GM21390 (cell line): Measurements from ENCODE around the gene ERN1.

Experiments
- ATAC-seq: cut with Tn5 transposase; IDR thresholded peaks from one replicate; pipeline ENCODE4 v1.9.1; 2021; ENCODE audit not compliant: unreplicated experiment

ERN1 gene

DNA sequence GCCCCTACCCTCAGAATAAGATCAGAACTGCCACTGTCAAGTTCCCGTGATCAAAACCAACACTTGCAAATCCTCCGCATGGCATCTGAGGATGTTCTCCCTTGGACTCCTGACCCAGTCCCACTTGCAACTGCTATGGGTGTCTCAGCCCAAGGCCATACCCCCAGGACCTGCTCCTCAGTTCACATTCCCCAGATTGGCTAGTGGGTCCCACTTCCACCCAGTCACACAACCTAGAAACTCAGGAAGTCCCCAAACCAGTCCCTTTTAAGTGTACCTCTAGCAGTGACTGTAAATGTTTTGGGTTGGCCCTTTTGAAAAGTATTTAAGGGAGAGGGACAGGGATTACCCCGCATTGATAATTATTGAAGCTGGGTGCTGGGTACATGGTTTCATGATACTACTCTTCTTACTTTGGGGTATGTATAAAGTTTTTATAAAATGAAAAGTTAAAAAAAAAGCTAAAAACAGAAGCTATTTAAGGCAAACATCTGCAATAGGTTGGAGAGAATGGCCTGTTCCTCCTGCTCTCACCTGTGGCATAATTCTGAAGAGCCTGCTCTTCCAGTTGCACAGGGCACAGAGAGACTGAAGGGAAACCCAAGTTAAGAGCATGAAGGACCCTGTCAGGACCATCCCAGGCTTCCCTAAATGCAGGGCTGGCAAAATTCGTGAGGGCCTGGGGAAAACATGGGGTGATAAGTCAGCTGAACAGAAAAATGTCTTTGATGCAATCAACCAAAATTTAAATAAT, 42.5 kb downstream of the ERN1 start:
- no peak for ATAC-seq

DNA sequence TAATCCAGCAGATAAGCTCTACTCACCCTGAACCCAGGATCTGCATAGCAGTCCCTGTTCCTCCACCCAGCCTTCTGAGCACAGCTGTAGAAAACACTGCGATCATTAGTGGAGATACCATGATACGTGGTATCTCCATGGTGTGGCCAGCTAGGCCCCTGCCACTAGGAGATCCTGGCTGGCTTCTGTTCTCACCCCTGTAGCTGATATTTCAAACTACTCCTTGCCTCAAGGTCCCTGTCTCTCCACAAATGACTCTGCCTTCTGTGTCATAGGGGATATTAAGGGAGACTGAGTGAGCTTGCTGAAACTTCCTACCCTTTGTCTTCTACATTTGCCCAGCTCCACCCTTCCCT, 44.3 kb downstream of the ERN1 start:
- ATAC-seq: no peak

DNA sequence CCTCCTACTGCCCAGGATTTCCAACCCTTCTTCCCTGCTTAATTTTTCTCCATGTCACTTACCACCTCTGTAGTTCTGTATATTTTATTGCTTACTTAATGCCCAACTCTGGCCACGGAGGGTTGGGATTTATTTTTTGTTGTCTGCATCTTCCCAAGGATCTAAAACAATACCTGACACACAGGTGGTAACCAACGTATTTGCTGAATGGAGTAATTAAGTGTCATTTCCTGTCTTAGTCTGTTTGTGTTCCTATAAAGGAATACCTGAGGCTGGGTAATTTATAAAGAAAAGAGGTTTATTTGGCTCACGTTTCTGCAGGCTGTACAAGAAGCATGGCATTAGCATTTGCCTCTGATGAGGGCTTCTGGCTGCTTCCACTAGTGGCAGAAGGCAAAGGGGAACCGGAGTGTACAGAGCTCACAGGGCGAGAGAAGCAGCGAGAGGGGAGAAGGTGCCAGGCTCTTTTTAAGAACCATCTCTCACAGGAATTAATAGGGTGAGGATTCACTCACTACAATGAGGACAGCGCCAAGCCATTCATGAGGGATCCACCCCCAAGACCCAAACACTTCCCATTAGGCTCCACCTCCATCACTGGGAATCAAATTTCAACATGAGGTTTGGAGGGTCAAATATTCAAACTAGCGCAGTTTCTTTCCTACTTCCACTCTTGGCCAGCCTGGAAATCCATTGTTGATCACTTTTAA, 44.8 kb downstream of the ERN1 start:
- no peak for ATAC-seq

DNA sequence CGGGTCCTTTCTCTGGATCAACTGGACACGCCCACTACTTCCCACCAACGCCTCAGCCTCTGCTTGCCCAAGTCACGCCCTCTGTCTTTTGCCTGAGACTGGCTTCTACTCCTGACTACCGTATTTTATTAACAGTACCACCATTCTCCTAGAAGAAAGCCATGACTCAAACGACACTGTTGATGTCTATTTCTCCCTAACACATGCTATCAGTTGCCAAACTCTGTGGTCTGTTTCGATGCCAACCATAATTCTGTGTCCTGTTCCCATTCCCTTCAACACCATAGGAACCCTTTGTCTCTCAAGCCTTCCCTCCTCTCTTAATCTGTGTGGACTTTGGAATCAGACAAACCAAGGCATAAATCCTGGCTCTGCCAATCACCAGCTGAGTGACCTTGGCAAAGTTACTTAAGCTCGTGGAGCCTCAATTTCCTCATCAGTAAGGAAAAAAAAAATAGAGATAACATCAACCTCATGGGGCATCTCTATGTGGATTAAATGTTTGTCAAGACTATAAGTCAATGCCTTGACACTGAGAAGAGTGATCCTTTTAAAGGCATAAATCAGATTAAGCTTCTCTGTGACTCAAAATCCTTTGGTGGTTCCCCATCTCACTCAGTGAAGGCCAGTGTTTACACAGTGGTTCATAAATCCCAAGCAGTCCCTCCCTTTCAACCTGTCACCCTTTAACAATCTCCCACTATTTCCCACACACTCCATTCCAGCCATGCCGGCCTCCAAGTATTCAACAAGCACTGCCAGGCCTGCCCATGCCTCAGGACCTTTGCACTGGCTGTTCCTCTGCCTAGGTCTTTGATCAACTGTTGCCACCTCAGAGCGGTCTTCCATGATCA, 45.6 kb downstream of the ERN1 start:
- no peak for ATAC-seq

DNA sequence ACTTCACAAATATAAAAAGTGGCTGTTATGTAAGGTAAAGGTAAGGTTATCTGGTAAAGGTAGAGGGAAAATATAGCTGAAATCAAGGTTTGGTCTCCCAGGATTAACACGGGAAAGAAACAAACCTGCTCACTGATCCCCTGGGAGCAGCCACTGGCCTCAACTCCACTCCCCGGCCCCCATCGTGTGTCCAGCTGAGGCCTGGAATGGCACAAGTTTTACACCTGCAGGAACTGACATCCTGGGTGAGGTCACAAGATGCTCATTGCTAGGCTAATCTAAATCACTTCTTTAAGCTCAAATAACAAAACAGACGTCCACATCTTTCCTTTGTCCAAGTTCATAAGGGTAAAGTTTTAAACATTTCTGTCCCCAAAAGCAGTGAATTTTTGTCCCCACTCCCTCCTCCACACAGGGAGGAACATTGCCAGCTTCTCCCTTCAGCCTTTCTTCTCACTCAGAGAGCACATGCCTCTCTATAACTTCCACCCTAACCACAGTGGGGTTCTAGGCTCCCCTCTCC, 46.3 kb downstream of the ERN1 start:
- no peak for ATAC-seq

DNA sequence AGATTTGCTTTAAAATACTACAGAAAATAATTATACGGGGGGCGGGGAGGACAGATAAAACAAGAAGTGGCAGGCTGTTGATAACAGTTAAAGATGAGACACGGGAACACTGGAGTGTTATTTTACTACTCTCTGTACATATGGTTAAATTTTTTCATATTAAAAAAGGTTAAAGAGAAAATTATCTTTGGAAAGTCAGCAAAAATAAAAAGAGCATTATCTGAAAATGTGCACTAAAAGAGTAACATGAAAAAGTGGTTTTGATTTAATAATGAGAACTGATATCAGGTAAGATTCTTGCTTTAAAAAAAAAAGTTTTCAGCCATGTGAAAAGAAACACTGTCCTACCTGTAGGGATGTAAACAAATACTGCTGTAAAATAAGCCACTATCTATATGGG, 46.9 kb downstream of the ERN1 start:
- no peak for ATAC-seq

DNA sequence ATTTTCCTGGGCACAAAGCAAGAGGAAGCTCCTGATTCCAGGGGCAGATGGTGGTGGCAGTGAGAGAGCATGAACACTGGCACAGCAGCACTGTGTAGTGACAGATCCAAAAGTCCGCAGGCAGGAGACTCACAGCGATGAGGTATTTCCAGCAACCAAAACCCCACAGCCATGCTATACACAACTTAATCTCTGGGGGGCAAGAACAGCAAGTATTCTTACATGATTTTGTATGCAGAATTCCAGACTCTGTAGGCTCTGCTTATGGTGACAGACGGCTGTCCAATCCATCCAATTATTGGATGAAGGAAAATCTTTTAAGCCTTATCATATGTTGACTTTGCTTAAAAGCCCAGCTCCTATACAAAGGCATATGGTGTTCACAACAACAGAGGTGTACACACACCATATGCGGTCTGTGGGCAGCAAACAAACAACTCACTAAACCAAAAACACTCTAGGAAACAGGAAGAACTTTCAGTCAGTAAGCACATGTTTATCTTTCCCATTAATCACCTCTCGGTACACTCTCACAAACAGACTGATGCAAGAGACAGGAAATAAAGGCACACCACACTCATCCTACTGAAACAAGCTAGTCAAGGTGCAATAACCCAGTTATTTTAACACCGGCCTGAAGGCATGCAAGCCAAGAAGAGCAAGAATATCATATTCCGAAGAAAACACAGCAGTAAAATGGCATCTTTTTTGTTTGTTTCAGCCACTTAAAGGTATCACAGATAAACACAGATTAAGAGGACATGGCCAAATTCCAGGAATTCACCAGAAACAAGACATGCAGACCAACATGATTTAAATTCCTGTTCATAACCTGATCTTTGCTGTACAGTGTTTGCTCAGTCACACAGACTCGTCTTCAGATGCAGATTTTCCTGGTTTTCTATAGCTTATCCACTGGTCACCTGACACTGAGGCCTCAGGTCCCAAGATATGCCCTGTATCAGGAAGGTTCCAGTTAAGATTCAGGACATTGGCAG, 47.8 kb downstream of the ERN1 start:
- peak; percentile 80 for ATAC-seq

DNA sequence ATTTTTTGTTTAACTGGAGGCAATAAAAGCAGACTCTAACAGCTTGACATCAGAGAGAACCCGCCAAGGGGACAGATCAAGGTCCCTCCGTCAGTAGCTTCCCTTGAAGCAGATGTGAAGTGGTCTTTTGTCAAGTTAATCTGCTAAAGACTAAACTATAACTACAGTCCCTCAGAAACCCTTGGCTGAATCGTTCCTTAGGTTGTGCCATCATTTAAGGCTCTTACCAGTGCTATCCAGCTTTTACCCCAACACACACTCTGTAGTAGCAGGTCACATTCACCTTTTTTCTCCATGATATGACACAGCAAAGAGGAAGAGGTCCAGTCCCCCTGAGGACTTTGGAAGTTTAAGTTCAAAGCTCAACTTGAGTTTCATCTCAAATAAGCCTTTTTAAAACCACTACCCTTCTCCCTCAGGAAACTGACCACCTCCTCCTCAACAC, 49.7 kb downstream of the ERN1 start:
- no peak for ATAC-seq

DNA sequence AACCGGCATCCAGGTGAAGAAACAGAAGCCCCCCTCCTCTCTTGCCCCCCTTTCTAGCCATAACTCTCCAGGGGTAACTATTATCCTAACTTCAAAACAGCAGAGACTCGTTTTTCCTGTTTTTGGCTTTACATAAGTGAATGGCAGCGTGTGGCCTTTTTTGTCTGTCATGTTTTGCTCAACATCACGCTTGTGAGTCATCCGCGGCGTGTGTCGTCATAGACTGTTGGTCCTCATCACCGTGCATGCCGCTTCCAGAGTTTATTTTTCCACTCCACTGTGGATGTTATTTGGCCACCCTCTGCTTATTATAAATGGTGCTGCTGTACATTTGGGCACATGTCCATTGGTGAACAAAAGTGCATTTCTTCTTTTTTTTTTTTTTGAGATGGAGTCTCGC, 52.6 kb downstream of the ERN1 start:
- no peak for ATAC-seq

DNA sequence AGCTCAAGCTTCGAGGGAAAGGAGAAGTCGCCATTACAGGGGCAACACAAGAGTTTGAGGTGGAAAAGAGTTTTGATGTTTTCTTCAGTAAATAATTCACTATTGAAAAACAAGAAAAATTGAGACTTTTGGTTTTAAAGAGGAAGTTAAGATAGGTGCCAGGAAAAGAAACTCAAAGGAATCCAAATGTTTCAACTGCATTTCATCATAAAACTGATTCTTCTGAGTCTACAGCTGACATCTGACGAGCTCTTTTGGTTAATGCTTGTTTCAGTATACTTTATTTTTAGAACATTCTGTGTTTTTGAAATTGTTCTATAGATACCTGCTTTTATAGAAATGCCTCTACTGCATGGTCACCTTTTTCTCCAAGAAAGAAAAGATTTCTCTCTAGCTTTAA, 54.0 kb downstream of the ERN1 start:
- ATAC-seq: peak; percentile 46

DNA sequence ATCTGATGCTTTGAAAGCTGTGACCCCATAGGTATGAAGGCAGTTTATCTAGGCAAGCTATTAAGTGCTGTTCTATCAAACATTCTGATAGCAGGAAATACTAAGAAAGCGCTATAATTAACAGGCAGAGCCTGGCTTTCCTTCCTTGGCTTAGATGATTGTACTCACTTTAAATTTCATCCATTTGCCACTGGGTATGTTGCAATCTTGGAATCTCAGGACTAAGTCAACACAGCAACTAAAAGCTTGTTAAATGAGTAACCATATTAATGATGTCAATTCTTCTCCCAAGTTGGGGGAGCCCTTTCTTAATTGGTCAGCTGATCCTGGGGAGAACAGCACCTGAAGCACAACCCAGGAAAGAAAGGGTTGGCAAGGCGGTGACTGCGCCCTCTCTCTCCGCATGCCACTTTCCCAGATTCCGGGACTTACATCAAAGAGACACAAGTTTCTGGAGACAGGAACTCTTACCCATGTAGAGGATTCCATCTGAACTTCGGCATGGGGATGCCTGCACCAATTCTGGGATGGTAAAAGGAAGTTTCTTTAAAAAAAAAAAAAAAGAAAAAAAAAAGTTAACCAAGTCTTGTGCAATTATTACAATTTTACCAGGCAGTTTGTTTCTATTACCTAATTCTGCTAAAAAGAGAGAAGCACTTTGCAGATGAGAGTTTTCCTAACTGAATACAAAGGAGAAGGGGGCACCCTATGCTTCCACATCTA, 55.1 kb downstream of the ERN1 start:
- no peak for ATAC-seq

DNA sequence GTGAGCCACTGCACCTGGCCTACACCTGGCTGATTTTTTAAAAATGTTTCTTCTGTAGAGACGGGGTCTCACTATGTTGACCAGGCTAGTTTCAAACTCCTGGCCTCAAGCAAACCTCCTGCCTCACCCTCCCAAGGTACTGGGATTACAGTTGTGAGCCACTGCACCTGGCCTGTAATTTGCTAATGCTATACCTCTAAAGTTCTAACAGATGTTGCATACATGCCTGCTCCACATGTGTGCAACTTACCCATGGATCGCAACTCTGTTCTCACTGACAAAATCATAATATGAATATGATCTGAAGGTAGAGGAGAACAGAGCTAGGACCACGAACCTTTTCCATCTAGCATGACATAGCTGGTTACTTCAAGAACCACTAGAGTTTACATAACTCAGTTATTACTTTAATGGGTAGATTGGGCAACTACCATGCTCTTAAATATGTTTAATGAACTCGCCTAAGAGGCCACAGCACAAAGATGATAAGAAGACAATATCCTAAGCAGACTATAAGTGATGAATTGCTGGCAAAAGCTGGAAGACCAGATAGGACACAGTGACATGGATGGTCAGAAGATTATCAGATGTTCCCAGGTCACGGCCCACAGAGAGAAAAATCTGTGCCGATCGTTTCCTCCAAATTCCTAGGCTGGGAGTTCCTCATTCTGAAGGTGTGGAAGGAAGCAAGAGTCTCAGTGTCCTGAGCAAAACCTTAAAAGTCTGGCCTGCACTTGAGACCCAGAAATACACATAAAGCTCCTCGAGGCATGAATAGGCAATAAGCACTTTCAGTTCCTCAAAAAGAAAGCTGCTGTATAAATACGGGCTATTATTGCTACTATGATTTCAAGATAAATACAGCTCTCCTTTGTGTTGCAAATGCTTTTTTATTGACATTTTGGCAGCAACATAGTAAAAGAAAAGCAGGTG, 55.9 kb downstream of the ERN1 start:
- peak; percentile 78 for ATAC-seq

DNA sequence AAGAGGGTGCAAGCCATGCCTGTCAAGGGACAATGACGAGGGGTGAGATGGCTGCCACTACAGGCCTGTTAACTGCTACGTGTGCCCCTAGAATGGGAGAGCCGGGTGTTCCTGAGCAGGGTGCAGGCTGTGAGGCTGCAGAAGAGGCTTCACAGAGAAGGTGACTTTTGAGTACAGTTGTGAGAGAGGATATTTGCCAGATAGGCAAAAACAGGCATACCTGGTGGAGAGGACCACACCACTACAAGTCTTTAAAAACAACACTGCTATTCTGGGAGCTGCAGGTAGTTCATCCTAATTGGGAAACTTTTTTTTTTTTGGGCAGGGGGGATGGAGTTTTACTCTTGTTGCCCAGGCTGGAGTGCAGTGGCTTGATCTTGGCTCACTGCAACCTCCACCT, 58.8 kb downstream of the ERN1 start:
- ATAC-seq: no peak

DNA sequence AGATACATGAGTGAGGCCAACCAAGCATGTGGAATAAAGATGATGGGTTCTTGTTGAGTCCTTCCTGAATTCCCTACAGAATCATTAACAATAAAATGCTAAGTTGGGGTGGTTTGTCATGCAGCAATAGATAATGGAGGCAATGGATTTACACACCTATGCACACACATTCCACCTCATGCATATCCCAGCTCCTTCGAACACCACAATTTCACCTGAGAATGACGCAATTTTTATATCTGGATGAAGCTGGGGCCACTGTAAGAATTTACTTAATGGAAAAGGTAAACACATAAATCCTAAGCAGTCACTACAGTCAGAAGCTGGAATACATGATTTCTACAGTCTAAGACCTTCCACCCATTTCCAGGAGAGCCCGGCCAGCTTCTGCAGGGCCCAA, 59.7 kb downstream of the ERN1 start:
- ATAC-seq: no peak

DNA sequence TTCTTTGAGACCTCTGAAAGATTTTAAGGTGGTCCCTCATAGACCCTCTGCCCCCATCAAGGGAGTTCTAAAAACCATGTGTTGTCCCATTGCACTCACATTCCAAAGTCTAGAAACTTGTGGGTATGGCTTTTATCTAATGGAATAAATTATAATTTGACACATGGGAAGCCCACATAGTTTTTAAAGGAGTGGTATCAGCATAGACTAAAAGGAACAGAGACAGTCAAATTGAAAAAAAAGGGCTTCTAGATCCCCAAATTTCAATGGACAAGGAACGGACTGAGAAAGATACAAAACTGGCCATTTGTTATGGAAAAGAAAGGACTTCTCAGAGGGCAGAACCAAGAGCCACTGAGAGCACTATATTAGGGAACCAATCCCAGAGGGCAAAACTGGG, 60.8 kb downstream of the ERN1 start:
- ATAC-seq: no peak

DNA sequence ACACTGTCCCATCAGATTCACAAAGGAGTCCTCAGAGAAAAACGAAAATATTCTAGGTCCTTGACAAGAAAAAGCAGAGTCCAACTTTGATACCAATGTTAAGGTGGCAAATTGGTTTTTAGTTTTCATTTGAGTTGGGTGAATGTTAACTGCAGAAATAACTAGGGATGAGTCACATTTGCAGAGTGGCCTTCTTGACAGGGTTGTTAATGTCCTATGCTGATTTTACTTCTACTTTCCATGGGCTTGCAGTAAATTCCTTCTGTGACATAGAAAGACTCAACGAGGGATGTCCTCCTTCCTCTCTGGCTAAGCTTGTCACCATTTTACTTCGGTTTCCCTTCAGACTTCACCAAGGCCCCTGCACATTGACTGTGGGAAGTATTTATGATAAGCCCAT, 62.3 kb downstream of the ERN1 start:
- ATAC-seq: no peak

DNA sequence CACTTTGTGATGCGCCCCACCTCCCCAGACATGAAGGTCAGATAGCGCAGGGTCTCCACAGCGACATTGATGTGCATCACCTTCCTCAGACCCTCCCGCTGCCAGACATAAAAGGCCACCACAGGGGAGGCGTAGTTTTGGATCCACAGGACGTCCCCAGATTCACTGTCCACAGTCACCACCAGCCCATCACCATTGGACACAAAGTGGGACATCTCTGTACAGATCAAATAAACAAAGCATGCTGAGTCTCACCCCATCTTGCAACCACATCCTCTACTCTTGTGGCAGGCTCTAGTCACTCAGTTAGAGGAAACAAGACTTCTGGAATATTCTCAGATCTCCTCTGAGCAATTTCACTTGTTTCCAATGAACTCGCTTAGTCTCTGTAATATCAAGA, 63.2 kb downstream of the ERN1 start:
- ATAC-seq: no peak

DNA sequence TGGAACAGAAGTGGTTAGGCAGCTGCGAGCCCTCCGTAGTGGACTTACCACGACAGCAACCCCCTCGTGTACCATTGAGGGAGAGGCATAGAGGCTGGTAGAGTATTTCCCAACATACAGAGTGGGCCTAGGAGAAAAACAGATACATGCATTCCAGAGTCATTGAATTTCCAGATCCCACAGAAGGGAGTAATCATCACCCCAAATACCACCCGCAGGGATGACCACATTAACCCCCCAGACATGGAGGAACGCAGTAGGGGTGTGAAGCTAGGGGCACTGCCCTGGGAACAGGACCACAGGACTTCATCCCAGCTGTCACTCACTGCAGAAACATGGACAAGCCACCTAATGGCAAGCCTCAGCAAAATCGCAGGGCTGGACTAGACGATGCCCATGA, 64.8 kb downstream of the ERN1 start:
- ATAC-seq: no peak

DNA sequence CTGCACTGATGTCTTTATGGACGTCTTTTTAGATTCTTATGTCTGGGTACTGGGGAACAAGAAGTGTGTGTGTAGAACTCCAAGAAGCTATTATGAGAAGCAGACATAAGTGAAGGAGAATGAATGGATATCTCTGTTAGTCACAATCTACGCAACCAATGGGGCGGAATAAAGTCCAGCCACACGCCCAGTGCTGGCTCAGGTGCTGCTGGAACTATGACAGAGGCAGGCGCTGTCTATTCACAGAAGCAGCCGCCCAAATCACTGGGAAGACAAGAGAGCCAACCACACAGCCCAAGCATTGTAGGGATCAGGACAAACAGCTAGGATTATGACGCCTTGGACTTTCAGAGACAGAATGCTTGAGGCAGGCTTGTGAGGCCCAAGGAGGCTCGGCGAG, 65.6 kb downstream of the ERN1 start:
- no peak for ATAC-seq
